Activated CD4-positive, alpha-beta memory T cell treated with anti-CD3 and anti-CD28 coated beads for 36 hours (primary cell): ENCODE measurements around the gene KHK. TPM values are rescaled to one million over a fixed set of nuclear protein-coding genes. Genes with fewer than 3 reads are reported as not detected.
A peak's percentile ranks its signal among the peaks of the same experiment; 100 is the strongest.

ENCODE experiments used
- CTCF ChIA-PET: fragments of 350-600 bp; sonication (Branson Sonifier 250); formaldehyde crosslinking; loops from one replicate; lab custom pipeline; 2021; ENCODE audit warnings: antibody characterized with exemption, inconsistent platforms; lab: Charles Lee
- POLR2A ChIA-PET: fragments of 350-600 bp; sonication (Branson Sonifier 250); formaldehyde crosslinking; loops from one replicate; lab custom pipeline; 2021; ENCODE audit warnings: antibody characterized with exemption; lab: Charles Lee
- DNase-seq: peaks from one replicate; pipeline ENCODE4 v3.0.0-alpha.2; 2020
- H3K27ac Mint-ChIP-seq: one replicate; pipeline ENCODE4 v1.8.0; 2021; ENCODE audit warnings: mixed read lengths
- H3K27me3 Mint-ChIP-seq: one replicate; pipeline ENCODE4 v1.8.0; 2021; ENCODE audit warnings: mixed read lengths
- H3K36me3 Mint-ChIP-seq: one replicate; pipeline ENCODE4 v1.8.0; 2021; ENCODE audit warnings: mixed read lengths
- H3K4me1 Mint-ChIP-seq: one replicate; pipeline ENCODE4 v1.8.0; 2021; ENCODE audit warnings: low read depth, mixed read lengths
- H3K4me3 Mint-ChIP-seq: one replicate; pipeline ENCODE4 v1.8.0; 2021; ENCODE audit warnings: mild to moderate bottlenecking, mixed read lengths
- H3K9me3 Mint-ChIP-seq: one replicate; pipeline ENCODE4 v1.8.0; 2021; ENCODE audit warnings: mixed read lengths
- intact Hi-C: fragments of 100-400 bp; cut with micrococcal nuclease; formaldehyde crosslinking; loops from one replicate; pipeline ENCODE4 v1.15.1; 2023
- total RNA-seq, 2 experiments: library from RNA; stranded (reverse); gene quantifications; one replicate each; pipeline ENCODE4 v1.2.3, GENCODE V29; 2021

The KHK gene
- total RNA-seq, 2 experiments from 2014 or later: 12.7 to 13.3 TPM

GRCh38 chr2:27133905-27134780, 47.6 kb downstream of the KHK start, which contains the start of gene PREB:
Gene PREB (minus strand): TSS chr2:27134636. CDS start chr2:27134421, 215 bp downstream.
- Mint-ChIP-seq H3K27ac (peak within 1 kb of the TSS; percentile 86), H3K36me3 (peaks cover 15% of the 10 kb centered on the region), H3K4me3 (peak within 1 kb of the TSS; percentile 89), H3K9me3 (no peaks in the 10 kb centered on the region), H3K27me3 (no peaks in the 10 kb centered on the region), H3K4me1 (peaks cover 20% of the 10 kb centered on the region)
- ChIA-PET POLR2A (interaction anchor here (0.5 to 2.6 kb wide), 8 partner anchors 8 to 107 kb away, joined by 3 to 20 read pairs (median 4); partner anchors contain the start of genes ABHD1, ATRAID, CGREF1 and KHK), CTCF (interaction anchor here (0.8 to 2.4 kb wide), 11 partner anchors 10 to 172 kb away, joined by 3 to 19 read pairs (median 4); partner anchors contain the start of gene ABHD1)
- intact Hi-C loops: loop anchor here (1.0 to 5.0 kb wide), 4 partner anchors 11 to 83 kb away; partner anchors contain the start of genes ABHD1, CAD, KHK and OST4
- DNase-seq: peak; percentile 98

GRCh38 chr2:27134781-27135477, 48.4 kb downstream of the KHK start:
- peak overlapping the region; percentile 86 for H3K27ac Mint-ChIP-seq
- peaks cover 20% of the 10 kb centered on the region for H3K4me1 Mint-ChIP-seq
- CTCF ChIA-PET: interaction anchor here (1.2 to 2.2 kb wide), 5 partner anchors 11 to 173 kb away, joined by 4 to 19 read pairs (median 10); partner anchors contain the start of gene ABHD1
- DNase-seq: no peak
- H3K27me3 Mint-ChIP-seq: no peaks in the 10 kb centered on the region
- peak overlapping the region; percentile 89 for H3K4me3 Mint-ChIP-seq
- intact Hi-C loops: loop anchor here (1.0 to 5.0 kb wide), 4 partner anchors 12 to 82 kb away; partner anchors contain the start of genes ABHD1, CAD, KHK and OST4
- H3K9me3 Mint-ChIP-seq: no peaks in the 10 kb centered on the region
- POLR2A ChIA-PET: interaction anchor here (1.6 to 2.6 kb wide), 3 partner anchors 9 to 83 kb away, joined by 3 to 20 read pairs (median 5); partner anchors contain the start of gene ABHD1
- peaks cover 15% of the 10 kb centered on the region for H3K36me3 Mint-ChIP-seq

GRCh38 chr2:27135478-27135955, 48.9 kb downstream of the KHK start:
- CTCF ChIA-PET: no interaction called here
- intact Hi-C loops: loop anchor here (2.0 kb wide), 1 partner anchor 65 kb away; the partner anchor contains the start of gene OST4
- Mint-ChIP-seq H3K9me3 (no peaks in the 10 kb centered on the region), H3K27ac (peak overlapping the region; percentile 56), H3K4me3 (peak overlapping the region; percentile 89), H3K27me3 (no peaks in the 10 kb centered on the region), H3K4me1 (peaks cover 20% of the 10 kb centered on the region), H3K36me3 (peaks cover 15% of the 10 kb centered on the region)
- POLR2A ChIA-PET: interaction anchor here (2.6 kb wide), 1 partner anchor 12 kb away, joined by 20 read pairs; the partner anchor contains the start of gene ABHD1
- DNase-seq: no peak

- POLR2A ChIA-PET: interaction anchor here (1.0 kb wide), 1 partner anchor 13 kb away, joined by 3 read pairs; the partner anchor contains the start of gene ABHD1
- Mint-ChIP-seq H3K4me3 (no peak overlapping the region), H3K4me1 (peaks cover 20% of the 10 kb centered on the region), H3K27me3 (no peaks in the 10 kb centered on the region), H3K27ac (no peak overlapping the region), H3K36me3 (peaks cover 10% of the 10 kb centered on the region), H3K9me3 (no peaks in the 10 kb centered on the region)
- CTCF ChIA-PET: interaction anchor here (0.6 kb wide), 1 partner anchor 563 kb away, joined by 3 read pairs; no protein-coding TSS in a partner anchor
- DNase-seq: no peak
- intact Hi-C loops: no loop called here
Measured at GRCh38 chr2:27136751-27137150, 50.2 kb downstream of the KHK start.

GRCh38 chr2:27137322-27137935, 50.9 kb downstream of the KHK start:
- Mint-ChIP-seq H3K36me3 (peaks cover 8% of the 10 kb centered on the region), H3K4me1 (peaks cover 18% of the 10 kb centered on the region), H3K27me3 (peaks cover 2% of the 10 kb centered on the region), H3K9me3 (no peaks in the 10 kb centered on the region), H3K27ac (no peak overlapping the region), H3K4me3 (no peak overlapping the region)
- ChIA-PET POLR2A (no interaction called here), CTCF (no interaction called here)
- intact Hi-C loops: no loop called here
- no peak for DNase-seq

GRCh38 chr2:27138111-27138510, 51.5 kb downstream of the KHK start:
- POLR2A ChIA-PET: no interaction called here

GRCh38 chr2:27139310-27139709, 52.7 kb downstream of the KHK start, which contains the start of gene PRR30:
Gene PRR30 (minus strand): TSS chr2:27139410. CDS start chr2:27138329, 1,081 bp downstream.
- Mint-ChIP-seq H3K27ac (no peak within 1 kb of the TSS), H3K4me3 (no peak within 1 kb of the TSS), H3K36me3 (peaks cover 2% of the 10 kb centered on the region), H3K4me1 (peaks cover 4% of the 10 kb centered on the region), H3K9me3 (peaks cover 6% of the 10 kb centered on the region), H3K27me3 (peaks cover 12% of the 10 kb centered on the region)
- ChIA-PET CTCF (interaction anchor here (1.5 kb wide), 1 partner anchor 30 kb away, joined by 6 read pairs; no protein-coding TSS in a partner anchor), POLR2A (no interaction called here)
- intact Hi-C loops: no loop called here
- no peak for DNase-seq

More at GRCh38 chr2:27138111-27138510, 51.5 kb downstream of the KHK start:
- Mint-ChIP-seq H3K4me3 (no peak overlapping the region), H3K4me1 (peaks cover 12% of the 10 kb centered on the region), H3K9me3 (peaks cover 3% of the 10 kb centered on the region), H3K27me3 (peaks cover 7% of the 10 kb centered on the region), H3K27ac (no peak overlapping the region), H3K36me3 (peaks cover 3% of the 10 kb centered on the region)
- CTCF ChIA-PET: no interaction called here
- intact Hi-C loops: no loop called here
- DNase-seq: no peak

GRCh38 chr2:27143285-27143684, 56.7 kb downstream of the KHK start:
- Mint-ChIP-seq H3K4me3 (no peak overlapping the region), H3K27ac (no peak overlapping the region), H3K36me3 (no peaks in the 10 kb centered on the region), H3K27me3 (peaks cover 15% of the 10 kb centered on the region), H3K9me3 (peaks cover 6% of the 10 kb centered on the region), H3K4me1 (no peaks in the 10 kb centered on the region)
- intact Hi-C loops: no loop called here
- POLR2A ChIA-PET: interaction anchor here (0.6 kb wide), 1 partner anchor 193 kb away, joined by 4 read pairs; no protein-coding TSS in a partner anchor
- CTCF ChIA-PET: no interaction called here
- no peak for DNase-seq

GRCh38 chr2:27145682-27146081, 59.1 kb downstream of the KHK start:
- ChIA-PET CTCF (interaction anchor here (1.0 to 1.3 kb wide), 2 partner anchors 20 to 157 kb away, joined by 3 read pairs; no protein-coding TSS in a partner anchor), POLR2A (no interaction called here)
- Mint-ChIP-seq H3K36me3 (no peaks in the 10 kb centered on the region), H3K4me3 (no peak overlapping the region), H3K27me3 (peaks cover 15% of the 10 kb centered on the region), H3K4me1 (no peaks in the 10 kb centered on the region), H3K27ac (no peak overlapping the region), H3K9me3 (peaks cover 6% of the 10 kb centered on the region)
- DNase-seq: no peak
- intact Hi-C loops: no loop called here

- Mint-ChIP-seq H3K4me3 (no peak overlapping the region), H3K36me3 (no peaks in the 10 kb centered on the region), H3K27me3 (peaks cover 9% of the 10 kb centered on the region), H3K4me1 (no peaks in the 10 kb centered on the region), H3K9me3 (peaks cover 4% of the 10 kb centered on the region), H3K27ac (no peak overlapping the region)
- DNase-seq: no peak
- ChIA-PET POLR2A (no interaction called here), CTCF (interaction anchor here (1.1 kb wide), 1 partner anchor 155 kb away, joined by 3 read pairs; no protein-coding TSS in a partner anchor)
- intact Hi-C loops: no loop called here
Measured at GRCh38 chr2:27147935-27148334, 61.4 kb downstream of the KHK start.
